Measurements from ENCODE around the gene SNTB2. TPM values are rescaled to one million over a fixed set of nuclear protein-coding genes. Genes with fewer than 3 reads are reported as not detected.

SNTB2 gene
- total RNA-seq, 4 donors from 2014 or later: 58.0 to 99.5 (median 96.7) TPM

GRCh38 chr16:69330286-69331109, 143.5 kb downstream of the SNTB2 start, which contains the start of gene PDF:
TSS of gene PDF (minus strand) at chr16:69330588. CDS start at chr16:69330570, 18 bp downstream.
- Histone ChIP-seq H3K27ac (peak within 1 kb of the TSS; percentile 82 to 90 (median 84)), H3K4me1 (peaks cover 39 to 49% of the 10 kb centered on the region in 2 donors), H3K4me3 (replicated peaks in 1 of 3) (peak within 1 kb of the TSS; percentile 73 to 76 (median 76)), H3K9me3 (no peaks in the 10 kb centered on the region), H3K36me3 (peaks cover 25 to 37% of the 10 kb centered on the region in 2 donors), H3K27me3 (no peaks in the 10 kb centered on the region)
- peak; percentile 96 for DNase-seq
- 4 to 8% methylated on average over 6 to 7 of the region's 93 CpGs for WGBS, 2 donors
- TF ChIP-seq, protein P1, sequence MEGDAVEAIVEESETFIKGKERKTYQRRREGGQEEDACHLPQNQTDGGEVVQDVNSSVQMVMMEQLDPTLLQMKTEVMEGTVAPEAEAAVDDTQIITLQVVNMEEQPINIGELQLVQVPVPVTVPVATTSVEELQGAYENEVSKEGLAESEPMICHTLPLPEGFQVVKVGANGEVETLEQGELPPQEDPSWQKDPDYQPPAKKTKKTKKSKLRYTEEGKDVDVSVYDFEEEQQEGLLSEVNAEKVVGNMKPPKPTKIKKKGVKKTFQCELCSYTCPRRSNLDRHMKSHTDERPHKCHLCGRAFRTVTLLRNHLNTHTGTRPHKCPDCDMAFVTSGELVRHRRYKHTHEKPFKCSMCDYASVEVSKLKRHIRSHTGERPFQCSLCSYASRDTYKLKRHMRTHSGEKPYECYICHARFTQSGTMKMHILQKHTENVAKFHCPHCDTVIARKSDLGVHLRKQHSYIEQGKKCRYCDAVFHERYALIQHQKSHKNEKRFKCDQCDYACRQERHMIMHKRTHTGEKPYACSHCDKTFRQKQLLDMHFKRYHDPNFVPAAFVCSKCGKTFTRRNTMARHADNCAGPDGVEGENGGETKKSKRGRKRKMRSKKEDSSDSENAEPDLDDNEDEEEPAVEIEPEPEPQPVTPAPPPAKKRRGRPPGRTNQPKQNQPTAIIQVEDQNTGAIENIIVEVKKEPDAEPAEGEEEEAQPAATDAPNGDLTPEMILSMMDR (IDR thresholded peaks at IDR 0.05): peak in 1 of 6 experiments; percentile 17
- peak; percentile 15 to 80 for TF ChIP-seq POLR2A (IDR thresholded peaks at IDR 0.05)
- intact Hi-C loops (cut with DNase I): loop anchor here (10.0 kb wide), 1 partner anchor 54 kb away; the partner anchor contains the start of gene TERF2

DNA sequence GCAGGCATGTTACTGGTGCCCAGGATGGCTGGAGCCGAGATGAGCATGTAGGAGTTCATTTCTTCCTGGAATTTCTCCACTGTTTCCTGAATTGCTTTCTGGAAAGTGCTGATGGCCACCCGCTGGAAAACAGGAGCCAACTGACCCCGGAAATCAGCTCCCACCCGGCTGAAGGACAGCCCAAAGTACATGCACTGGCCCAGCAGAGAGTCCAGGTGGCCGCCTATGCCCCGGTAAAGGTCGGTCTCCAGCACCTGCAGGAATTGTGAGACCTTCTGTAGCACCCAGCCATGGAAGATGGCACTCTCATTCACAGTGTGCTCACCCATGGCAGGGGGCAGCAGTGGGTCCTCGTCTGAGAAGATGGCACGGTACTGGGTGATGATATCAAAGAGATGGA, 147.7 kb downstream of the SNTB2 start:
- H3K9me3 ChIP-seq: no peaks in the 10 kb centered on the region
- H3K27ac ChIP-seq: no peak overlapping the region
- intact Hi-C loops (cut with DNase I): loop anchor here (10.0 kb wide), 1 partner anchor 50 kb away; the partner anchor contains the start of gene TERF2
- H3K36me3 ChIP-seq: peaks cover 27 to 41% of the 10 kb centered on the region in 2 donors
- H3K4me3 ChIP-seq (replicated peaks in 1 of 3): no peak overlapping the region
- H3K27me3 ChIP-seq: no peaks in the 10 kb centered on the region
- TF ChIP-seq POLR2A (IDR thresholded peaks at IDR 0.05): no peak
- TF ChIP-seq, protein P1 (IDR thresholded peaks at IDR 0.05): no peak
- DNase-seq: no peak
- H3K4me1 ChIP-seq: peaks cover 10 to 23% of the 10 kb centered on the region in 2 donors
- 87 to 94% methylated on average over 3 to 9 of the region's 9 CpGs for WGBS, 2 donors

- DNase-seq: peak in 1 of 2 donors; percentile 64
- TF ChIP-seq, protein P1 (IDR thresholded peaks at IDR 0.05): no peak
- TF ChIP-seq POLR2A (IDR thresholded peaks at IDR 0.05): no peak
- 22 to 34% methylated on average over 27 to 46 of the region's 46 CpGs for WGBS, 2 donors
- H3K27me3 ChIP-seq: no peaks in the 10 kb centered on the region
- H3K27ac ChIP-seq: peak overlapping the region; percentile 70 to 94 (median 85)
- intact Hi-C loops (cut with DNase I): loop anchor here (10.0 kb wide), 1 partner anchor 46 kb away; the partner anchor contains the start of gene TERF2
- peaks cover 32 to 39% of the 10 kb centered on the region in 2 donors for H3K36me3 ChIP-seq
- H3K9me3 ChIP-seq: no peaks in the 10 kb centered on the region
- H3K4me3 ChIP-seq (replicated peaks in 1 of 3): peak overlapping the region; percentile 64 to 82 (median 76)
- H3K4me1 ChIP-seq: peaks cover 19 to 24% of the 10 kb centered on the region in 2 donors
Measured at GRCh38 chr16:69338557-69339288, 151.8 kb downstream of the SNTB2 start.

- H3K4me1 ChIP-seq: peaks cover 19 to 24% of the 10 kb centered on the region in 2 donors
- peak within 1 kb of the TSS; percentile 70 to 94 (median 85) for H3K27ac ChIP-seq
- H3K9me3 ChIP-seq: no peaks in the 10 kb centered on the region
- TF ChIP-seq, protein P1 (IDR thresholded peaks at IDR 0.05): peak; percentile 80 to 95 (median 88)
- peak; percentile 15 to 76 for TF ChIP-seq POLR2A (IDR thresholded peaks at IDR 0.05)
- no peaks in the 10 kb centered on the region for H3K27me3 ChIP-seq
- 0 to 2% methylated on average over 33 to 42 of the region's 77 CpGs for WGBS, 2 donors
- H3K36me3 ChIP-seq: peaks cover 25 to 33% of the 10 kb centered on the region in 2 donors
- intact Hi-C loops (cut with DNase I): loop anchor here (10.0 kb wide), 1 partner anchor 45 kb away; the partner anchor contains the start of gene TERF2
- H3K4me3 ChIP-seq (replicated peaks in 1 of 3): peak within 1 kb of the TSS; percentile 76 to 82 (median 82)
- peak; percentile 96 to 97 for DNase-seq
Measured at GRCh38 chr16:69339289-69340094, 152.5 kb downstream of the SNTB2 start, which contains the start of the genes COG8 and NIP7. TSS of gene COG8 (minus strand) at chr16:69339564. CDS start at chr16:69339552, 12 bp downstream. TSS of gene NIP7 (plus strand) at chr16:69339772. CDS start at chr16:69339830, 58 bp downstream.
